Measurements from ENCODE around the gene KCNQ4. TPM values are rescaled to one million over a fixed set of nuclear protein-coding genes. Genes with fewer than 3 reads are reported as not detected.

KCNQ4 gene
- total and polyA plus RNA-seq, 2 of the 4 experiments (the other 2 are of a cell fraction) = 0.07 TPM; not detected in 1

- H4K91ac ChIP-seq (ENCODE audit: insufficient read depth, low read depth, low read length) = no peak overlapping the region
- no TSS peak for BruUV-seq (replicated peaks)
- POLR2A ChIA-PET (ENCODE audit: unreplicated experiment) = no interaction called here
- no peak overlapping the region for H3K4me2 ChIP-seq (ENCODE audit: low read depth, low read length)
- ATAC-seq (ENCODE audit: low read depth) (no peak), DNase-seq (no peak)
- intact Hi-C loops (cut with micrococcal nuclease) (no loop called here), in situ Hi-C loops (cut with MboI; ENCODE audit: low sequenced_read_pairs) (no loop called here), dilution Hi-C loops (cut with HindIII; ENCODE audit: low sequenced_read_pairs, unreplicated experiment) (no loop called here)
- CTCF ChIA-PET = interaction anchor here (0.6 to 0.8 kb wide), 2 partner anchors 31 to 99 kb away, joined by 3 read pairs; no protein-coding TSS in a partner anchor
- H4K8ac ChIP-seq (ENCODE audit: low read depth in 2 of 2, low read length in 2 of 2) = no peak overlapping the region
- 0 out of 2 replicates have a peak overlapping the region, but pooled peaks have one; percentile 8 for H2AK5ac ChIP-seq (ENCODE audit: low read depth, low read length)
- H3K4me1 ChIP-seq (ENCODE audit: control insufficient read depth, insufficient read depth, low read length) = peaks cover 9% of the 10 kb centered on the region
- H3K27me3 ChIP-seq (ENCODE audit: control insufficient read depth, insufficient read depth, low read length) = no peaks in the 10 kb centered on the region
- WGBS, 2 experiments (ENCODE audit: extremely low coverage in 2 of 2, insufficient read length in 1 of 2) = no CpG with 5 or more reads among the region's 3 CpGs
- no peak overlapping the region for H3K9ac ChIP-seq (ENCODE audit: low read depth, low read length)
- 0 out of 3 replicates have a peak overlapping the region, but pooled peaks have one; percentile 10 for H2BK15ac ChIP-seq (ENCODE audit: low read depth, low read length)
- peaks cover 7% of the 10 kb centered on the region for H3K9me3 ChIP-seq (ENCODE audit: control insufficient read depth, insufficient read depth, low read length)
- H3K56ac ChIP-seq (ENCODE audit: extremely low read depth, insufficient read depth, low read length) = no peak overlapping the region
- peak overlapping the region; percentile 8; the same call in 1 of the 2 replicates for H2BK120ac ChIP-seq (ENCODE audit: low read depth, low read length)
- H3K27ac ChIP-seq (ENCODE audit: insufficient read depth, low read length) = no peak overlapping the region
- no peak overlapping the region for H4K5ac ChIP-seq (ENCODE audit: low read depth, low read length)
- H2AK9ac ChIP-seq (replicated peaks; ENCODE audit: low read depth, low read length, poor library complexity) = no peak overlapping the region
- no peak for TF ChIP-seq NFE2L2 (IDR thresholded peaks at IDR 0.05; ENCODE audit: low read depth, low read length)
- no peak for TF ChIP-seq CHD1 (IDR thresholded peaks at IDR 0.05; ENCODE audit: low read depth, low read length)
- no peak for TF ChIP-seq USF2 (IDR thresholded peaks at IDR 0.05; ENCODE audit: low read depth, low read length)
- no peak for TF ChIP-seq RAD21 (IDR thresholded peaks at IDR 0.05; ENCODE audit: low read length)
- TF ChIP-seq POLR2A (IDR thresholded peaks at IDR 0.05; ENCODE audit: low read depth, low read length) = no peak
- no peak for TF ChIP-seq MAFK (IDR thresholded peaks at IDR 0.05; ENCODE audit: low read depth, low read length)
- no peak for TF ChIP-seq RFX5 (IDR thresholded peaks at IDR 0.05; ENCODE audit: low read depth, low read length)
- TF ChIP-seq SMC3 (IDR thresholded peaks at IDR 0.05; ENCODE audit: low read depth, low read length) = no peak
- no peak for TF ChIP-seq CEBPB (IDR thresholded peaks at IDR 0.05; ENCODE audit: low read depth, low read length)
- no peak for TF ChIP-seq BHLHE40 (IDR thresholded peaks at IDR 0.05; ENCODE audit: low read depth, low read length)
- no peak for TF ChIP-seq MAZ (IDR thresholded peaks at IDR 0.05; ENCODE audit: borderline replicate concordance, low read depth, low read length)
- TF ChIP-seq FOS (IDR thresholded peaks at IDR 0.05; ENCODE audit: low read depth, low read length) = no peak
- TF ChIP-seq RCOR1 (IDR thresholded peaks at IDR 0.05; ENCODE audit: insufficient replicate concordance, low read length) = no peak
- no peak for TF ChIP-seq ELK1 (IDR thresholded peaks at IDR 0.05; ENCODE audit: borderline replicate concordance, low read depth, low read length)
- TF ChIP-seq CTCF (conservative IDR thresholded peaks at IDR 0.05; ENCODE audit: low read depth, low read length) = no peak
- TF ChIP-seq MXI1 (IDR thresholded peaks at IDR 0.05; ENCODE audit: borderline replicate concordance, low read depth, low read length) = no peak
- no peak overlapping the region for H3K14ac ChIP-seq (replicated peaks; ENCODE audit: low read depth, low read length)
- no peaks in the 10 kb centered on the region; a peak in 2 of 4 replicates for H3K79me1 ChIP-seq (ENCODE audit: low read depth in 1 of 2, low read length in 2 of 2)
- no peak overlapping the region for H2BK20ac ChIP-seq (ENCODE audit: low read depth, low read length)
- no peak overlapping the region for H3K18ac ChIP-seq (ENCODE audit: low read depth, low read length)
- H3K4ac ChIP-seq (ENCODE audit: low read depth, low read length) = no peak overlapping the region
- H2BK5ac ChIP-seq (ENCODE audit: low read depth, low read length, poor library complexity, severe bottlenecking) = no peak overlapping the region
- peaks cover 24% of the 10 kb centered on the region for H3K9me1 ChIP-seq (ENCODE audit: insufficient read depth, low read length)
- H4K20me1 ChIP-seq (ENCODE audit: insufficient read depth, low read length) = no peaks in the 10 kb centered on the region
- no peaks in the 10 kb centered on the region for H3K36me3 ChIP-seq (ENCODE audit: control insufficient read depth, insufficient read depth, low read length)
- H3K4me3 ChIP-seq (ENCODE audit: insufficient read depth, low read depth, low read length) = no peak overlapping the region
- H2AFZ ChIP-seq (replicated peaks; ENCODE audit: low read length, poor library complexity) = no peak overlapping the region
- H3K23ac ChIP-seq (ENCODE audit: low read depth, low read length) = no peak overlapping the region
Observed at GRCh38 chr1:40872276-40872675, 88.7 kb downstream of the KCNQ4 start.

Data from IMR-90 (cell line).